H9 (cell line): Measurements from ENCODE around the gene PSMD5. TPM values are rescaled to one million over a fixed set of nuclear protein-coding genes. Genes with fewer than 3 reads are reported as not detected.
A peak's percentile ranks its signal among the peaks of the same experiment; 100 is the strongest.

Experiments
- DNase-seq: peaks from one replicate; pipeline ENCODE4 v3.0.0-alpha.2; 2017
- H2AFZ ChIP-seq: one replicate; pipeline ENCODE4 v1.6.1; 2013; ENCODE audit warnings: mild to moderate bottlenecking, low read length, control low read depth, moderate library complexity
- H2AK5ac ChIP-seq: 2 replicates; pipeline ENCODE4 v1.6.1; 2013; ENCODE audit warnings: low read length, control low read depth, mixed read lengths; ENCODE audit not compliant: insufficient read length
- H2BK120ac ChIP-seq: one replicate; pipeline ENCODE4 v1.6.1; 2013; ENCODE audit warnings: low read depth, mild to moderate bottlenecking, low read length, control low read depth, inconsistent platforms; ENCODE audit not compliant: poor library complexity, severe bottlenecking
- H2BK12ac ChIP-seq: 2 replicates; pipeline ENCODE4 v1.6.1; 2013; ENCODE audit warnings: low read length, control low read depth, mixed read lengths, low read depth; ENCODE audit not compliant: insufficient read length
- H2BK15ac ChIP-seq: 2 replicates; pipeline ENCODE4 v1.6.1; 2013; ENCODE audit warnings: low read depth, low read length, control low read depth
- H2BK20ac ChIP-seq: one replicate; pipeline ENCODE4 v1.6.1; 2013; ENCODE audit warnings: low read depth, mild to moderate bottlenecking, low read length, control low read depth, inconsistent platforms; ENCODE audit not compliant: poor library complexity, severe bottlenecking
- H2BK5ac ChIP-seq: 2 replicates; pipeline ENCODE4 v1.6.1; 2013; ENCODE audit warnings: low read length, control low read depth, mixed read lengths; ENCODE audit not compliant: insufficient read length
- H3K14ac ChIP-seq: 2 replicates; pipeline ENCODE4 v1.6.1; 2013; ENCODE audit warnings: low read length, control low read depth; ENCODE audit not compliant: insufficient read depth
- H3K18ac ChIP-seq: 2 replicates; pipeline ENCODE4 v1.6.1; 2013; ENCODE audit warnings: low read depth, mild to moderate bottlenecking, mixed read lengths, low read length, control low read depth; ENCODE audit not compliant: insufficient read length
- H3K23ac ChIP-seq: 2 replicates; pipeline ENCODE4 v1.6.1; 2013; ENCODE audit warnings: low read length, control low read depth, mixed read lengths, low read depth; ENCODE audit not compliant: insufficient read length
- H3K23me2 ChIP-seq: 2 replicates; pipeline ENCODE4 v1.6.1; 2013; ENCODE audit warnings: low read depth, mild to moderate bottlenecking, mixed read lengths, low read length, control low read depth; ENCODE audit not compliant: insufficient read length, poor library complexity, severe bottlenecking
- H3K27ac ChIP-seq: 2 replicates; pipeline ENCODE4 v1.5.1; 2013; ENCODE audit warnings: low read length, control low read depth, mixed read lengths, low read depth; ENCODE audit not compliant: insufficient read length
- H3K27me3 ChIP-seq: 2 replicates; pipeline ENCODE4 v1.6.1; 2013; ENCODE audit warnings: low read length, control low read depth, inconsistent platforms; ENCODE audit not compliant: insufficient read depth
- H3K4ac ChIP-seq: 2 replicates; pipeline ENCODE4 v1.6.1; 2013; ENCODE audit warnings: low read depth, mild to moderate bottlenecking, control low read depth, inconsistent platforms, low read length, moderate library complexity
- H3K4me1 ChIP-seq: 2 replicates; pipeline ENCODE4 v1.6.1; 2013; ENCODE audit warnings: low read length, control low read depth, inconsistent platforms; ENCODE audit not compliant: insufficient read depth
- H3K4me2 ChIP-seq: 2 replicates; pipeline ENCODE4 v1.6.1; 2013; ENCODE audit warnings: low read length, control low read depth, mixed read lengths; ENCODE audit not compliant: insufficient read length, insufficient read depth
- H3K56ac ChIP-seq: 2 replicates; pipeline ENCODE4 v1.6.1; 2013; ENCODE audit warnings: low read depth, mild to moderate bottlenecking, mixed read lengths, low read length, control low read depth; ENCODE audit not compliant: insufficient read length
- H3K79me1 ChIP-seq: 2 replicates; pipeline ENCODE4 v1.6.1; 2013; ENCODE audit warnings: low read depth, mild to moderate bottlenecking, moderate library complexity, low read length, control low read depth, inconsistent platforms; ENCODE audit not compliant: insufficient read depth, poor library complexity, severe bottlenecking
- H3K79me2 ChIP-seq: 2 replicates; pipeline ENCODE4 v1.6.1; 2013; ENCODE audit warnings: low read length, control low read depth, inconsistent platforms; ENCODE audit not compliant: insufficient read depth
- H3K9ac ChIP-seq: 2 replicates; pipeline ENCODE4 v1.6.1; 2013; ENCODE audit warnings: low read length, control low read depth, mixed read lengths; ENCODE audit not compliant: insufficient read length; ENCODE audit errors: extremely low read depth
- H3K9me3 ChIP-seq: one replicate; pipeline ENCODE4 v1.6.1; 2013; ENCODE audit warnings: low read depth, low read length, inconsistent platforms; ENCODE audit not compliant: control insufficient read depth
- H3T11ph ChIP-seq: one replicate; pipeline ENCODE4 v1.6.1; 2013; ENCODE audit warnings: mild to moderate bottlenecking, low read length, control low read depth, inconsistent platforms
- H4K20me1 ChIP-seq: one replicate; pipeline ENCODE4 v1.6.1; 2013; ENCODE audit not compliant: control insufficient read depth, insufficient read length, insufficient read depth
- H4K5ac ChIP-seq: 2 replicates; pipeline ENCODE4 v1.6.1; 2013; ENCODE audit warnings: low read depth, mild to moderate bottlenecking, mixed read lengths, low read length, control low read depth; ENCODE audit not compliant: insufficient read length
- H4K8ac ChIP-seq: replicated peaks from 2 replicates; pipeline ENCODE4 v1.6.1; 2013; ENCODE audit warnings: low read length, control low read depth, mixed read lengths, low read depth; ENCODE audit not compliant: insufficient read length
- H4K91ac ChIP-seq: 2 replicates; pipeline ENCODE4 v1.6.1; 2013; ENCODE audit warnings: low read depth, mild to moderate bottlenecking, moderate library complexity, mixed read lengths, low read length, control low read depth; ENCODE audit not compliant: insufficient read length
- H3K27ac Mint-ChIP-seq, 3 experiments: 2 replicates in 2 of 3; 3 replicates in 1 of 3; pipeline ENCODE4 v1.8.0; 2020 to 2021; ENCODE audit warnings: mixed read lengths in 3 of 3, mild to moderate bottlenecking in 1 of 3, moderate library complexity in 1 of 3
- H3K27me3 Mint-ChIP-seq: 2 replicates; pipeline ENCODE4 v1.8.0; 2021; ENCODE audit warnings: low read depth, mild to moderate bottlenecking, moderate library complexity, mixed read lengths
- H3K36me3 Mint-ChIP-seq, 3 experiments: 2 replicates in 2 of 3; 3 replicates in 1 of 3; pipeline ENCODE4 v1.8.0; 2020 to 2021; ENCODE audit warnings: low read depth in 3 of 3, mixed read lengths in 3 of 3; ENCODE audit not compliant: insufficient read depth in 1 of 3
- H3K4me1 Mint-ChIP-seq, 2 experiments: 2 replicates each; pipeline ENCODE4 v1.8.0; 2020; ENCODE audit warnings: mixed read lengths in 2 of 2
- H3K4me3 Mint-ChIP-seq, 2 experiments: 2 replicates in 1 of 2; 3 replicates in 1 of 2; pipeline ENCODE4 v1.8.0; 2020 to 2021; ENCODE audit warnings: mild to moderate bottlenecking in 2 of 2, mixed read lengths in 2 of 2, moderate library complexity in 1 of 2
- H3K9me3 Mint-ChIP-seq, 2 experiments: 2 replicates in 1 of 2; 3 replicates in 1 of 2; pipeline ENCODE4 v1.8.0; 2020; ENCODE audit warnings: mild to moderate bottlenecking in 2 of 2, mixed read lengths in 2 of 2, moderate library complexity in 1 of 2
- CTCF ChIP-seq: fragments of 200-600 bp; sonication (generic); conservative IDR thresholded peaks from 3 replicates; pipeline ENCODE4 v1.8.0; 2021; ENCODE audit warnings: antibody characterized with exemption, mild to moderate bottlenecking
- WGBS: extraction: QIAGEN DNeasy Blood & Tissue Kit; methylation state at CpG from one replicate; pipeline ENCODE4 v1.1.7; 2013; ENCODE audit warnings: missing lambda C conversion rate, low lambda C conversion rate, mixed read lengths; ENCODE audit not compliant: insufficient read length; ENCODE audit errors: extremely low coverage; 5-methylcytosine and 5-hydroxymethylcytosine counted together
- total RNA-seq: library from RNA; stranded (reverse); gene quantifications from 2 replicates; pipeline ENCODE4 v1.2.1, GENCODE V29; 2021

The PSMD5 gene
- total RNA-seq, 1 experiment from 2014 or later: 64.9 TPM

DNA sequence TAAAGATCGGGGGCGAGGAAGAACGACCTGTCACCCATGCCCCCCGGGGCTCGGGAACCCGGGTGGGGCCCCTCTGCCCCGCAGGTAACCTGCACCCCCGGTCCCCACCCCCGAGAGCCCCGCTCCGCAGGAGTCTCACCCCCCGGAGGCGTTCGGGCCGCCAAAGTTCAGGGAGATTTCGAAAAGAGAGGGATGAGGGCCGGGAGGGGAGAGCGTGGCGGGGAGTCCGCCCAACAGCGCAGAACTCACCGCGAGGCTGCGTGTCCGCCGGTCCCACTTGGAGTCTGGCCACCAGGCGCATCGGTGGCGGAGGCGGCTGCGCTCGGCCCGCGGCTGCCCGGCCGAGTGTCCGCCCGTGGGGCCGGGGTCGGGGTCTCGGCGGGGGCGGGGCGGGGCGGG is 34.1 kb upstream of the PSMD5 start, which contains the start of gene PHF19:
TSS of gene PHF19 (minus strand) at position 347 of the 399 bp plus-strand sequence. CDS start 2,447 bp downstream, outside the sequence.
- H3K9me3 ChIP-seq: no peaks in the 10 kb centered on the region
- no peak for TF ChIP-seq CTCF
- H3K79me2 ChIP-seq: no peaks in the 10 kb centered on the region
- no CpG with 5 or more reads among the region's 45 CpGs for WGBS
- no peak within 1 kb of the TSS for H3T11ph ChIP-seq
- H3K36me3 Mint-ChIP-seq: peaks cover 1 to 26% (median 15%) of the 10 kb centered on the region in 3 experiments; a peak in 6 of 7 replicates
- H3K23me2 ChIP-seq: peaks cover 5% of the 10 kb centered on the region
- H2AFZ ChIP-seq: no peak within 1 kb of the TSS
- no peak within 1 kb of the TSS for H3K23ac ChIP-seq
- H4K8ac ChIP-seq: no peak within 1 kb of the TSS
- no peak within 1 kb of the TSS for H4K5ac ChIP-seq
- peak within 1 kb of the TSS; percentile 80 to 85 for H3K4me3 Mint-ChIP-seq
- H3K56ac ChIP-seq: no peak within 1 kb of the TSS
- H4K20me1 ChIP-seq: no peaks in the 10 kb centered on the region
- no peak within 1 kb of the TSS for H3K27ac ChIP-seq
- H3K18ac ChIP-seq: peak within 1 kb of the TSS; percentile 70
- no peaks in the 10 kb centered on the region for H3K79me1 ChIP-seq
- peak within 1 kb of the TSS; percentile 65 for H3K14ac ChIP-seq
- no peak within 1 kb of the TSS for H2BK15ac ChIP-seq
- H3K9ac ChIP-seq: peak within 1 kb of the TSS; percentile 4
- H2BK20ac ChIP-seq: no peak within 1 kb of the TSS
- H3K9me3 Mint-ChIP-seq: no peaks in the 10 kb centered on the region; a peak in 1 of 5 replicates
- H2BK5ac ChIP-seq: no peak within 1 kb of the TSS
- peaks cover 60 to 61% of the 10 kb centered on the region in 2 experiments for H3K4me1 Mint-ChIP-seq
- H2BK120ac ChIP-seq: no peak within 1 kb of the TSS
- peaks cover 2% of the 10 kb centered on the region; the same call in 1 of the 2 replicates for H3K27me3 ChIP-seq
- H3K4ac ChIP-seq: no peak within 1 kb of the TSS
- DNase-seq: no peak
- peaks cover 10% of the 10 kb centered on the region for H3K4me1 ChIP-seq
- peak within 1 kb of the TSS; percentile 67 for H3K4me2 ChIP-seq
- no peak within 1 kb of the TSS for H2BK12ac ChIP-seq
- H3K27me3 Mint-ChIP-seq: peaks cover 8% of the 10 kb centered on the region
- H2AK5ac ChIP-seq: no peak within 1 kb of the TSS
- H3K27ac Mint-ChIP-seq: peak within 1 kb of the TSS in 1 of 3 experiments; percentile 95; a peak in 2 of 7 replicates
- H4K91ac ChIP-seq: no peak within 1 kb of the TSS
